ENCODE measurements around the gene CLDN20. TPM values are rescaled to one million over a fixed set of nuclear protein-coding genes. Genes with fewer than 3 reads are reported as not detected.

Gene CLDN20
- total RNA-seq, 1 donor from 2014 or later, result not detected

DNA sequence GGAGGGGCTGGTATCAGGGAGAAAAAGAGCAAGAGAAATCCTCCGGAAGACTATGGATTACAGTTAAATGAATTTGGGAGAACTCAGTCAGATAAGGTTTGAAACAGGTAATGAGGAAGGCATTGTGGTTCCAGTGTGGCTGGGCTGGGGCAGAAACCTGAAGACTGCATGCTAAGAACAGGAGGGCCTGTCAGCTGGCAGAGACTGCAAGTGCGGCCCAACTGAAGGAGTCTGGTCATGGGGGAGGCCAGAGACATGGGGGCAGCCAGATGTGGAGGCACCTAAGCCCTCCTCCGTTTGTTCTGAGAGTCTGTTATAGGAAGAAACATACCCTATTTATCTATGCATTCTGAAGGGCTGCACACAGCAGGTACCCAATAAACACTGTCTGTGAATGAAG lies 33.9 kb downstream of the CLDN20 start:
- TF ChIP-seq, protein P1, sequence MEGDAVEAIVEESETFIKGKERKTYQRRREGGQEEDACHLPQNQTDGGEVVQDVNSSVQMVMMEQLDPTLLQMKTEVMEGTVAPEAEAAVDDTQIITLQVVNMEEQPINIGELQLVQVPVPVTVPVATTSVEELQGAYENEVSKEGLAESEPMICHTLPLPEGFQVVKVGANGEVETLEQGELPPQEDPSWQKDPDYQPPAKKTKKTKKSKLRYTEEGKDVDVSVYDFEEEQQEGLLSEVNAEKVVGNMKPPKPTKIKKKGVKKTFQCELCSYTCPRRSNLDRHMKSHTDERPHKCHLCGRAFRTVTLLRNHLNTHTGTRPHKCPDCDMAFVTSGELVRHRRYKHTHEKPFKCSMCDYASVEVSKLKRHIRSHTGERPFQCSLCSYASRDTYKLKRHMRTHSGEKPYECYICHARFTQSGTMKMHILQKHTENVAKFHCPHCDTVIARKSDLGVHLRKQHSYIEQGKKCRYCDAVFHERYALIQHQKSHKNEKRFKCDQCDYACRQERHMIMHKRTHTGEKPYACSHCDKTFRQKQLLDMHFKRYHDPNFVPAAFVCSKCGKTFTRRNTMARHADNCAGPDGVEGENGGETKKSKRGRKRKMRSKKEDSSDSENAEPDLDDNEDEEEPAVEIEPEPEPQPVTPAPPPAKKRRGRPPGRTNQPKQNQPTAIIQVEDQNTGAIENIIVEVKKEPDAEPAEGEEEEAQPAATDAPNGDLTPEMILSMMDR (IDR thresholded peaks at IDR 0.05; ENCODE audit: unreplicated experiment), result no peak
- Mint-ChIP-seq H3K4me3 (ENCODE audit: low read depth) (no peak overlapping the region), H3K9me3 (ENCODE audit: low read depth) (no peaks in the 10 kb centered on the region), H3K27ac (no peak overlapping the region), H3K4me1 (ENCODE audit: low read depth) (no peaks in the 10 kb centered on the region), H3K36me3 (ENCODE audit: insufficient read depth) (peaks cover 30% of the 10 kb centered on the region), H3K27me3 (no peaks in the 10 kb centered on the region)
- DNase-seq (ENCODE audit: low spot score, unreplicated experiment), result no peak

DNA sequence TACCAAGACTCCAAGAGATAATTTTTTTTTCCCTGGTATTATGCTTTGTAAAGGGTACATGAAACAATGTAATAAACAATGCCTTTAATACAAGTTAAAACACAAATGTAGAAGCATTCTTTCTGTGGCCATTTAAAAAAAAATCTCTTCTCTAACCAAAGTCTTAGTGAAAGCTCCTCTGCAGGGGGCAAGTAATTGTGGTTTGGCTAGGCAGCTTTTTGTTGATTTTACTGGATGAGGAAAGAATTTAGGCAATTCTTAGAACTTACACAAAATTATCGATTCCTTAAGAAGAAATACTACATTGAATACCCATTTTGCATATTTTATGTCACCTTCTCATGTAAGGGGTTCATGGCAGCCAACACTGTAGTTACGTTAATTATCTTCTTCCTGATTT lies 38.1 kb downstream of the CLDN20 start:
- TF ChIP-seq, protein P1 (IDR thresholded peaks at IDR 0.05; ENCODE audit: unreplicated experiment), result no peak
- Mint-ChIP-seq H3K27ac (no peak overlapping the region), H3K36me3 (ENCODE audit: insufficient read depth) (peaks cover 24% of the 10 kb centered on the region), H3K27me3 (no peaks in the 10 kb centered on the region), H3K4me3 (ENCODE audit: low read depth) (no peak overlapping the region), H3K4me1 (ENCODE audit: low read depth) (no peaks in the 10 kb centered on the region), H3K9me3 (ENCODE audit: low read depth) (no peaks in the 10 kb centered on the region)
- DNase-seq (ENCODE audit: low spot score, unreplicated experiment), result no peak

DNA sequence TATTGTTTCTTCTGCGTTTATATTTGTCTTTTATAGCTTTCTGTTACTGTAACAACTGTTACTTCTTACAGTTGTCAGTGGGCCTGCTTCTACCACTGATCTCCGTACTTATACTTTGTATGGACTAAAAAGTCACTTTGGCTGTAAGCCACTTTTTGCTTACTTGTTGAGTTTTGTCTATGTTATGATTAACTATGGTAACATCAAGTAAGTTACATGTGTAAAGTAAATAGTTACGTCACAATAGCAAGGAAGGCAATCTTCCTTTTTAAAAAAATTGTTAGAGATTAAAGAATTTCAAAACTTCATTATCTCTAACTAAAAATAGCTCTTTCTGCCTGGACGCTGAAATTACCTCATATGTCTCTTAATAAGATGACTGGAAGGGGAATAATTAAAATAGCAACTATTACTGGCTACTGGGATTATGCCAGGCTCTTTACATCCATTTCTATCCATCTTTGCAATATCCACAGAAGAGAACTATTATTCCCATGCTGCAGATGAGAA lies 39.6 kb downstream of the CLDN20 start:
- no peaks in the 10 kb centered on the region for H3K9me3 Mint-ChIP-seq (ENCODE audit: low read depth)
- no peak for DNase-seq (ENCODE audit: low spot score, unreplicated experiment)
- H3K4me3 Mint-ChIP-seq (ENCODE audit: low read depth), result no peak overlapping the region
- no peak overlapping the region for H3K27ac Mint-ChIP-seq
- no peaks in the 10 kb centered on the region for H3K4me1 Mint-ChIP-seq (ENCODE audit: low read depth)
- peaks cover 19% of the 10 kb centered on the region for H3K36me3 Mint-ChIP-seq (ENCODE audit: insufficient read depth)
- TF ChIP-seq, protein P1 (IDR thresholded peaks at IDR 0.05; ENCODE audit: unreplicated experiment), result no peak
- H3K27me3 Mint-ChIP-seq, result no peaks in the 10 kb centered on the region

DNA sequence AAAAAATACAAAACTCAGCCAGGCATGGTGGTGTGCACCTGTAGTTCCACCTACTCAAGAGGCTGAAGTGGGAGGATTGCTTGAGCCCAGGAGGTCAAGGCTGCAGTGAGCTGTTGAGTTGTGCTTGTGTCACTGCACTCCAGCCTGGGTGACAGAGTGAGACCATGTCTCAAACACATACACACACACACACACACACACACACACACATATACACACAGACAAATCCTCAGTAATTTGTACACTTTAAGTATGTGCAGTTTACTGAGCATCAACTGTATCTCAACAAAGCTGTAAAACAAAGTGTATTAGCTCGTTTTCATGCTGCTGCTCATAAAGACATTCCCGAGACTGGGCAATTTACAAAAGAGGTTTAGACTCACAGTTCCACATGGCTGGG lies 43.1 kb downstream of the CLDN20 start:
- H3K4me3 Mint-ChIP-seq (ENCODE audit: low read depth), result no peak overlapping the region
- TF ChIP-seq, protein P1 (IDR thresholded peaks at IDR 0.05; ENCODE audit: unreplicated experiment), result no peak
- peaks cover 21% of the 10 kb centered on the region for H3K36me3 Mint-ChIP-seq (ENCODE audit: insufficient read depth)
- DNase-seq (ENCODE audit: low spot score, unreplicated experiment), result no peak
- peaks cover 5% of the 10 kb centered on the region for H3K4me1 Mint-ChIP-seq (ENCODE audit: low read depth)
- H3K9me3 Mint-ChIP-seq (ENCODE audit: low read depth), result no peaks in the 10 kb centered on the region
- no peaks in the 10 kb centered on the region for H3K27me3 Mint-ChIP-seq
- H3K27ac Mint-ChIP-seq, result no peak overlapping the region

DNA sequence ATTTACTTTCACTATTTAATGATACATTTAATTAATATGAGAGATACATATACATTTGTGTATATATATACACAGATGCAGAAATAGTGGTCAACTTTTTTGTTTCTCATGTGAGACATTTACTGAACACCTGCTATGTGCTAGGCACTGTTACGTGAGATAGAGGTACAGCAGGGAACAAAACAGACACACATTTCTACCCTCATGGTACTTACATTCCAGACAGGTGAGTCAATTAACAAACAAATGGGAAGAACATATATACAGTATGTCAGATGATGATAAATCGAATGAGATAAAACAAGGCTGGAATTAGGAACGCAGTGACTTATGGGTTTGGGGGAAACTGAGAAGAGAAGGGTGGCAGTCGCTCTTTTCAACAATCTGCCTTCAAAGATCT lies 45.3 kb downstream of the CLDN20 start:
- Mint-ChIP-seq H3K36me3 (ENCODE audit: insufficient read depth) (peaks cover 20% of the 10 kb centered on the region), H3K27ac (no peak overlapping the region), H3K9me3 (ENCODE audit: low read depth) (no peaks in the 10 kb centered on the region), H3K4me3 (ENCODE audit: low read depth) (no peak overlapping the region), H3K27me3 (no peaks in the 10 kb centered on the region), H3K4me1 (ENCODE audit: low read depth) (peaks cover 11% of the 10 kb centered on the region)
- DNase-seq (ENCODE audit: low spot score, unreplicated experiment), result no peak
- TF ChIP-seq, protein P1 (IDR thresholded peaks at IDR 0.05; ENCODE audit: unreplicated experiment), result no peak
